Lower leg skin (tissue), 3 donors: ENCODE data around the gene PNO1.

Experiments used
- CTCF ChIP-seq, 3 donors: fragments of 450-650 bp; IDR thresholded peaks; one replicate each; pipeline ENCODE4 v1.5.1; 2016; ENCODE audit warnings: antibody characterized with exemption in 3 of 3, mild to moderate bottlenecking in 3 of 3, moderate library complexity in 2 of 3
- POLR2A ChIP-seq, 2 donors: fragments of 450-650 bp; IDR thresholded peaks; one replicate each; pipeline ENCODE4 v1.6.1; 2016 to 2017; ENCODE audit warnings: antibody characterized with exemption in 2 of 2, mild to moderate bottlenecking in 1 of 2, moderate library complexity in 1 of 2

- no peak for TF ChIP-seq POLR2A (IDR thresholded peaks at IDR 0.05)
- TF ChIP-seq CTCF (IDR thresholded peaks at IDR 0.05) = no peak
Observed at GRCh38 chr2:68193787-68194372, 36.2 kb downstream of the PNO1 start.
